PFSK-1 (cell line): Measurements from ENCODE around the gene TBC1D16.

Source experiments
- FOXP2 ChIP-seq: optimal IDR thresholded peaks from 2 replicates; pipeline ENCODE3; 2011; ENCODE audit warnings: borderline replicate concordance, control low read depth, inconsistent platforms; ENCODE audit not compliant: insufficient read depth; ENCODE audit errors: extremely low read length, extremely low read depth
- POLR2AphosphoS5 ChIP-seq: IDR thresholded peaks from 2 replicates; pipeline ENCODE4 v1.6.1; 2012; ENCODE audit warnings: low read depth, mild to moderate bottlenecking, control low read depth, low read length, moderate library complexity
- SIN3A ChIP-seq: IDR thresholded peaks from 2 replicates; pipeline ENCODE4 v1.6.1; 2012; ENCODE audit warnings: mild to moderate bottlenecking, low read length, moderate library complexity, borderline replicate concordance; ENCODE audit not compliant: insufficient read depth
- TAF1 ChIP-seq: IDR thresholded peaks from 2 replicates; pipeline ENCODE4 v1.6.1; 2012; ENCODE audit warnings: low read length, control low read depth, borderline replicate concordance; ENCODE audit not compliant: insufficient read depth
- TF ChIP-seq, protein P1 (sequence below), 2 experiments: IDR thresholded peaks; 2 replicates each; pipeline versions ENCODE4 v1.6.1 to v1.8.0; 2011 to 2012; ENCODE audit warnings: low read depth in 2 of 2, low read length in 2 of 2, control low read depth in 1 of 2, inconsistent platforms in 1 of 2, mild to moderate bottlenecking in 1 of 2, moderate library complexity in 1 of 2; ENCODE audit not compliant: insufficient read depth in 1 of 2

TBC1D16 gene

GRCh38 chr17:79970576-79971068 lies 65.0 kb downstream of the TBC1D16 start:
- TF ChIP-seq TAF1 = no peak
- TF ChIP-seq, protein P1, sequence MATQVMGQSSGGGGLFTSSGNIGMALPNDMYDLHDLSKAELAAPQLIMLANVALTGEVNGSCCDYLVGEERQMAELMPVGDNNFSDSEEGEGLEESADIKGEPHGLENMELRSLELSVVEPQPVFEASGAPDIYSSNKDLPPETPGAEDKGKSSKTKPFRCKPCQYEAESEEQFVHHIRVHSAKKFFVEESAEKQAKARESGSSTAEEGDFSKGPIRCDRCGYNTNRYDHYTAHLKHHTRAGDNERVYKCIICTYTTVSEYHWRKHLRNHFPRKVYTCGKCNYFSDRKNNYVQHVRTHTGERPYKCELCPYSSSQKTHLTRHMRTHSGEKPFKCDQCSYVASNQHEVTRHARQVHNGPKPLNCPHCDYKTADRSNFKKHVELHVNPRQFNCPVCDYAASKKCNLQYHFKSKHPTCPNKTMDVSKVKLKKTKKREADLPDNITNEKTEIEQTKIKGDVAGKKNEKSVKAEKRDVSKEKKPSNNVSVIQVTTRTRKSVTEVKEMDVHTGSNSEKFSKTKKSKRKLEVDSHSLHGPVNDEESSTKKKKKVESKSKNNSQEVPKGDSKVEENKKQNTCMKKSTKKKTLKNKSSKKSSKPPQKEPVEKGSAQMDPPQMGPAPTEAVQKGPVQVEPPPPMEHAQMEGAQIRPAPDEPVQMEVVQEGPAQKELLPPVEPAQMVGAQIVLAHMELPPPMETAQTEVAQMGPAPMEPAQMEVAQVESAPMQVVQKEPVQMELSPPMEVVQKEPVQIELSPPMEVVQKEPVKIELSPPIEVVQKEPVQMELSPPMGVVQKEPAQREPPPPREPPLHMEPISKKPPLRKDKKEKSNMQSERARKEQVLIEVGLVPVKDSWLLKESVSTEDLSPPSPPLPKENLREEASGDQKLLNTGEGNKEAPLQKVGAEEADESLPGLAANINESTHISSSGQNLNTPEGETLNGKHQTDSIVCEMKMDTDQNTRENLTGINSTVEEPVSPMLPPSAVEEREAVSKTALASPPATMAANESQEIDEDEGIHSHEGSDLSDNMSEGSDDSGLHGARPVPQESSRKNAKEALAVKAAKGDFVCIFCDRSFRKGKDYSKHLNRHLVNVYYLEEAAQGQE (IDR thresholded peaks at IDR 0.05; ENCODE audit: insufficient read depth in 1 of 2, low read depth in 2 of 2, low read length in 2 of 2) = no peak

GRCh38 chr17:79969906-79970305 lies 65.8 kb downstream of the TBC1D16 start:
- TF ChIP-seq SIN3A (no peak), POLR2AphosphoS5 (no peak), FOXP2 (no peak), TAF1 (no peak)
- TF ChIP-seq, protein P1 (IDR thresholded peaks at IDR 0.05; ENCODE audit: insufficient read depth in 1 of 2, low read depth in 2 of 2, low read length in 2 of 2) = no peak

GRCh38 chr17:79968116-79968515 lies 67.6 kb downstream of the TBC1D16 start:
- TF ChIP-seq TAF1 (no peak), POLR2AphosphoS5 (no peak), SIN3A (no peak), FOXP2 (no peak)
- TF ChIP-seq, protein P1 (IDR thresholded peaks at IDR 0.05; ENCODE audit: insufficient read depth in 1 of 2, low read depth in 2 of 2, low read length in 2 of 2) = no peak

DNA sequence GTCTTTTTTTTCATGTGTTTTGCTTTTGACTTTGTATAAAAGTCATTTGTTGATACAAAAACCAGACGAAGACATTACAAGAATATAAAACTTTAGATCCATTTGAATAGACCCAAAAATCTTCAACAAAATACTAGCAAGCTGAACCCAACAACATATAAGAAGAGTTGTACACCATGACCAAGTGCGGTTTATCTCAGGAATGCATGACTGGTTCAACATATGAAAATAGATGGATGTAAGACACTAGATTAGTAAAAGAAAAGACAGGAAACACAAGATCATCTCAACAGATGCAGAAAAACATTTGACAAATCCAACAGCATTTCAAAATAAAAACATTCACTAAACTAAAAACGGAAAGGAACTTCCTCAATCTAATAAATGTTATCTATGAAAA lies 69.0 kb downstream of the TBC1D16 start:
- no peak for TF ChIP-seq FOXP2
- TF ChIP-seq POLR2AphosphoS5 = no peak
- TF ChIP-seq SIN3A = no peak
- TF ChIP-seq TAF1 = no peak
- TF ChIP-seq, protein P1 (IDR thresholded peaks at IDR 0.05; ENCODE audit: insufficient read depth in 1 of 2, low read depth in 2 of 2, low read length in 2 of 2) = no peak

DNA sequence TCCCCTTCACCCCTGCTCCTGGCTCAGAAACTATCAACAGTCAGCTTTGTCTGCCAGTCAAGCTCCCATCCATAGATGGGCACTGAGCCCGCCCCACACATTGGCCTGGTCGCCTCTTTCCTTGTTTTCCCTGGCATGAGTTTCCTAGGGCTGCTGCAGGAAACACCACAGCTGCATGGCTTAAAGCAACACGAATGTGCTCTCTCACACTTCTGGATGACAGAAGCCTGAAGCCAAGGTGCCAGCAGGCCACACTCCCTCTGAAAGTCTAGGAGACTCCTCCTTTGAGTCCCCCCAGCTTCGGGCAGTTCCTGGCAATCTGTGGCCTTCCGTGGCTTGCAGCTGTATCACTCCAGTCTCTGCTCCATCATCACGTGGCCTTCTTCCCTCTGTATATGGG lies 69.9 kb downstream of the TBC1D16 start:
- TF ChIP-seq, protein P1 (IDR thresholded peaks at IDR 0.05; ENCODE audit: insufficient read depth in 1 of 2, low read depth in 2 of 2, low read length in 2 of 2) = no peak
- TF ChIP-seq TAF1 (no peak), SIN3A (no peak), FOXP2 (no peak), POLR2AphosphoS5 (no peak)
